Panc1 (cell line): ENCODE results near the gene SLC12A5. TPM values are rescaled to one million over a fixed set of nuclear protein-coding genes. Genes with fewer than 3 reads are reported as not detected.

Experiments used
- ATAC-seq: fragments of 200-7000 bp; cut with Tn5 transposase; 2 replicates; pipeline ENCODE4 v1.9.1; 2020; ENCODE audit warnings: mild to moderate bottlenecking, moderate library complexity
- BruUV-seq: library from RNA; stranded (reverse); fragments of 400-500 nt; replicated peaks from 2 replicates; lab custom pipeline; 2021; lab: Mats Ljungman, UMichigan
- CTCF ChIA-PET: fragments of 300-600 bp; sonication (Branson Sonifier 250); formaldehyde crosslinking; loops from one replicate; lab custom pipeline; 2022; ENCODE audit warnings: antibody characterized with exemption; lab: Charles Lee
- POLR2A ChIA-PET: fragments of 300-600 bp; sonication (Branson Sonifier 250); formaldehyde crosslinking; loops from one replicate; lab custom pipeline; 2022; ENCODE audit warnings: antibody characterized with exemption; lab: Charles Lee
- DNase-seq: peaks from one replicate; pipeline ENCODE4 v3.0.0-alpha.2; 2010; ENCODE audit warnings: low read depth, low spot score
- H3K27ac ChIP-seq: 2 replicates; pipeline ENCODE4 v1.5.1; 2011; ENCODE audit warnings: mild to moderate bottlenecking, low read length, inconsistent platforms
- H3K27me3 ChIP-seq: fragments of 200-500 bp; sonication (Bioruptor generic); 2 replicates; pipeline ENCODE4 v1.6.0; 2014; ENCODE audit warnings: low read length, inconsistent platforms; ENCODE audit not compliant: control insufficient read depth, insufficient read depth
- H3K36me3 ChIP-seq: fragments of 200-500 bp; sonication (Bioruptor generic); 2 replicates; pipeline ENCODE4 v1.5.1; 2014; ENCODE audit warnings: inconsistent platforms, mild to moderate bottlenecking, low read length, moderate library complexity; ENCODE audit not compliant: control insufficient read depth, insufficient read depth
- H3K4me1 ChIP-seq: 2 replicates; pipeline ENCODE4 v1.5.1; 2011; ENCODE audit warnings: inconsistent platforms, mild to moderate bottlenecking, low read length, moderate library complexity; ENCODE audit not compliant: control insufficient read depth, insufficient read depth
- H3K4me3 ChIP-seq, 2 experiments: 2 replicates each; pipeline ENCODE4 v1.5.1; 2011 to 2012; ENCODE audit warnings: low read depth in 2 of 2, low read length in 2 of 2, mild to moderate bottlenecking in 2 of 2, inconsistent platforms in 1 of 2, moderate library complexity in 1 of 2
- H3K9me3 ChIP-seq: fragments of 200-500 bp; sonication (Bioruptor generic); 2 replicates; pipeline ENCODE4 v1.5.1; 2014; ENCODE audit warnings: low read depth, mild to moderate bottlenecking, inconsistent platforms, low read length, moderate library complexity; ENCODE audit not compliant: control insufficient read depth, insufficient read depth
- CTCF ChIP-seq: fragments of 450-650 bp; IDR thresholded peaks from 2 replicates; pipeline ENCODE4 v1.5.1; 2017; ENCODE audit warnings: mild to moderate bottlenecking
- POLR2AphosphoS5 ChIP-seq: IDR thresholded peaks from 2 replicates; pipeline ENCODE4 v1.6.1; 2012; ENCODE audit warnings: mild to moderate bottlenecking, low read depth, low read length, moderate library complexity
- REST ChIP-seq, 2 experiments: IDR thresholded peaks; 2 replicates each; pipeline ENCODE4 v1.6.1; 2011 to 2012; ENCODE audit warnings: low read depth in 2 of 2, control low read depth in 1 of 2, low read length in 1 of 2, mild to moderate bottlenecking in 1 of 2, moderate library complexity in 1 of 2; ENCODE audit not compliant: insufficient read depth in 1 of 2
- SIN3A ChIP-seq: IDR thresholded peaks from 2 replicates; pipeline ENCODE4 v1.6.1; 2012; ENCODE audit warnings: low read depth, mild to moderate bottlenecking, low read length, moderate library complexity, borderline replicate concordance; ENCODE audit not compliant: insufficient read depth
- TCF7L2 ChIP-seq: IDR thresholded peaks from 2 replicates; pipeline ENCODE4 v1.6.1; 2011; ENCODE audit warnings: mild to moderate bottlenecking, low read depth, low read length, inconsistent platforms
- in situ Hi-C: cut with HindIII; loops from 2 replicates; pipeline ENCODE4 v1.10.0; 2016; ENCODE audit warnings: low sequenced_read_pairs, low pct_unique_long_range_greater_than_20kb
- intact Hi-C: fragments of 100-400 bp; cut with micrococcal nuclease; formaldehyde crosslinking; loops from one replicate; pipeline ENCODE4 v1.10.0; 2022; ENCODE audit not compliant: unreplicated experiment
- total RNA-seq: library from RNA; stranded (reverse); gene quantifications from one replicate; pipeline ENCODE4 v1.2.1, GENCODE V29; 2021; ENCODE audit not compliant: unreplicated experiment

The SLC12A5 gene
- total RNA-seq, 1 experiment from 2014 or later, result 11.8 TPM

- no TSS peak for BruUV-seq
- no peak for ATAC-seq
- Histone ChIP-seq H3K4me3 (no peak overlapping the region), H3K27ac (no peak overlapping the region), H3K36me3 (no peaks in the 10 kb centered on the region), H3K4me1 (no peaks in the 10 kb centered on the region), H3K9me3 (no peaks in the 10 kb centered on the region), H3K27me3 (peaks cover 26% of the 10 kb centered on the region)
- TF ChIP-seq TCF7L2 (no peak), SIN3A (no peak), REST (IDR thresholded peaks at IDR 0.05; ENCODE audit: insufficient read depth in 1 of 2, low read depth in 2 of 2, low read length in 1 of 2) (no peak), CTCF (no peak), POLR2AphosphoS5 (no peak)
- ChIA-PET POLR2A (no interaction called here), CTCF (no interaction called here)
- in situ Hi-C loops, result no loop called here
- intact Hi-C loops, result no loop called here
- DNase-seq, result no peak
Observed at GRCh38 chr20:46108976-46109375, 80.0 kb downstream of the SLC12A5 start.

Other genes with a start within 250 kb of the SLC12A5 start
- 1.1 TPM for gene WFDC3, start 237.3 kb upstream of the SLC12A5 start, total RNA-seq
- 48.8 TPM for gene DNTTIP1, start 237.3 kb upstream of the SLC12A5 start, total RNA-seq
- 173 TPM for gene UBE2C, start 216.6 kb upstream of the SLC12A5 start, total RNA-seq
- 0.26 TPM for gene TNNC2, start 201.9 kb upstream of the SLC12A5 start, total RNA-seq
- gene SNX21, start 195.4 kb upstream of the SLC12A5 start, total RNA-seq, result 25.7 TPM
- 21.1 TPM for gene ACOT8, start 171.8 kb upstream of the SLC12A5 start, total RNA-seq
- 3.6 TPM for gene ZSWIM3, start 171.6 kb upstream of the SLC12A5 start, total RNA-seq
- 13.4 TPM for gene ZSWIM1, start 148.0 kb upstream of the SLC12A5 start, total RNA-seq
- gene SPATA25, start 141.6 kb upstream of the SLC12A5 start, total RNA-seq, result 1.8 TPM
- gene NEURL2, start 138.0 kb upstream of the SLC12A5 start, total RNA-seq, result 3.0 TPM
- 232 TPM for gene CTSA, start 137.9 kb upstream of the SLC12A5 start, total RNA-seq
- 17.7 TPM for gene PLTP, start 117.1 kb upstream of the SLC12A5 start, total RNA-seq
- 24.6 TPM for gene PCIF1, start 94.5 kb upstream of the SLC12A5 start, total RNA-seq
- gene ZNF335, start 57.0 kb upstream of the SLC12A5 start, total RNA-seq, result 31.1 TPM
- gene MMP9, start 20.3 kb upstream of the SLC12A5 start, total RNA-seq, result 0.26 TPM
- gene NCOA5, start 60.7 kb downstream of the SLC12A5 start, total RNA-seq, result 30.6 TPM
- 14.1 TPM for gene CD40, start 89.1 kb downstream of the SLC12A5 start, total RNA-seq